Cardiac fibroblast (primary cell): ENCODE data around the gene SLC6A14.
A peak's percentile ranks its signal among the peaks of the same experiment; 100 is the strongest.

Source experiments
- DNase-seq, 2 donors: peaks; one replicate each; pipeline versions ENCODE4 v3.0.0 to v3.0.0-alpha.2; 2010; ENCODE audit warnings: low read depth in 2 of 2
- H3K4me3 ChIP-seq, 2 donors: replicated peaks in 1 of 2; 1 replicate in 1 of 2; 2 replicates in 1 of 2; pipeline ENCODE4 v1.5.1; 2011; ENCODE audit warnings: low read depth in 2 of 2, low read length in 2 of 2, mild to moderate bottlenecking in 2 of 2, moderate library complexity in 1 of 2
- TF ChIP-seq, protein P1 (sequence below): IDR thresholded peaks from one replicate; pipeline ENCODE4 v1.5.1; 2011; ENCODE audit warnings: low read depth, mild to moderate bottlenecking, low read length, inconsistent platforms

Gene SLC6A14

GRCh38 chrX:116499780-116500179, 63.4 kb downstream of the SLC6A14 start:
- H3K4me3 ChIP-seq = no peak overlapping the region
- DNase-seq = peak; percentile 37 to 52
- TF ChIP-seq, protein P1, sequence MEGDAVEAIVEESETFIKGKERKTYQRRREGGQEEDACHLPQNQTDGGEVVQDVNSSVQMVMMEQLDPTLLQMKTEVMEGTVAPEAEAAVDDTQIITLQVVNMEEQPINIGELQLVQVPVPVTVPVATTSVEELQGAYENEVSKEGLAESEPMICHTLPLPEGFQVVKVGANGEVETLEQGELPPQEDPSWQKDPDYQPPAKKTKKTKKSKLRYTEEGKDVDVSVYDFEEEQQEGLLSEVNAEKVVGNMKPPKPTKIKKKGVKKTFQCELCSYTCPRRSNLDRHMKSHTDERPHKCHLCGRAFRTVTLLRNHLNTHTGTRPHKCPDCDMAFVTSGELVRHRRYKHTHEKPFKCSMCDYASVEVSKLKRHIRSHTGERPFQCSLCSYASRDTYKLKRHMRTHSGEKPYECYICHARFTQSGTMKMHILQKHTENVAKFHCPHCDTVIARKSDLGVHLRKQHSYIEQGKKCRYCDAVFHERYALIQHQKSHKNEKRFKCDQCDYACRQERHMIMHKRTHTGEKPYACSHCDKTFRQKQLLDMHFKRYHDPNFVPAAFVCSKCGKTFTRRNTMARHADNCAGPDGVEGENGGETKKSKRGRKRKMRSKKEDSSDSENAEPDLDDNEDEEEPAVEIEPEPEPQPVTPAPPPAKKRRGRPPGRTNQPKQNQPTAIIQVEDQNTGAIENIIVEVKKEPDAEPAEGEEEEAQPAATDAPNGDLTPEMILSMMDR = no peak
